Liver (tissue), 3 donors: Measurements from ENCODE around the gene CYTH2.

ENCODE experiments used
- CTCF ChIP-seq: fragments of 150-350 bp; IDR thresholded peaks from 2 replicates; pipeline ENCODE4 v1.5.1; 2017; ENCODE audit warnings: improper control_type of control experiment, low read depth, low read length; ENCODE audit not compliant: missing input control
- EGR1 ChIP-seq, 2 donors: IDR thresholded peaks; 2 replicates each; pipeline ENCODE4 v1.6.1; 2016 to 2018; ENCODE audit warnings: antibody characterized with exemption in 2 of 2, low read depth in 2 of 2
- GABPA ChIP-seq, 2 donors: IDR thresholded peaks in 1 of 2; conservative IDR thresholded peaks in 1 of 2; 2 replicates each; pipeline ENCODE4 v1.6.1; 2016; ENCODE audit warnings: antibody characterized with exemption in 2 of 2, mild to moderate bottlenecking in 1 of 2, moderate library complexity in 1 of 2
- REST ChIP-seq: IDR thresholded peaks from 2 replicates; pipeline ENCODE4 v1.6.1; 2016; ENCODE audit warnings: antibody characterized with exemption, mild to moderate bottlenecking
- donor health status: healthy.
- donor health status: healthy.

GRCh38 chr19:48484931-48485612 lies 15.9 kb downstream of the CYTH2 start:
- TF ChIP-seq CTCF (no peak), EGR1 (IDR thresholded peaks at IDR 0.05; ENCODE audit: low read depth in 2 of 2) (no peak), REST (no peak), GABPA (IDR thresholded peaks at IDR 0.05 in 1 of 2, conservative IDR thresholded peaks at IDR 0.05 in 1 of 2) (no peak)
